GM21367 (cell line): ENCODE data around the gene HSPB3.
"Not testable (repeated sequence)": the region's sequence is repeated elsewhere in the genome, so short reads cannot be mapped to it uniquely, and the experiment has no call there.

Experiments used
- ATAC-seq: cut with Tn5 transposase; IDR thresholded peaks from one replicate; pipeline ENCODE4 v1.9.1; 2021; ENCODE audit not compliant: unreplicated experiment

The HSPB3 gene

GRCh38 chr5:54455413-54456157 lies at the start of gene HSPB3:
HSPB3 (plus strand) TSS chr5:54455699; CDS start chr5:54455790, 91 bp downstream.
- ATAC-seq = no peak

- no peak for ATAC-seq
Measured at GRCh38 chr5:54411176-54411575, 44.3 kb upstream of the HSPB3 start.

- no peak for ATAC-seq
Measured at GRCh38 chr5:54412913-54413312, 42.6 kb upstream of the HSPB3 start.

GRCh38 chr5:54415147-54415546 lies 40.4 kb upstream of the HSPB3 start:
- no peak for ATAC-seq

GRCh38 chr5:54415896-54416601 lies 39.5 kb upstream of the HSPB3 start:
- ATAC-seq = no peak

GRCh38 chr5:54419573-54420423 lies 35.7 kb upstream of the HSPB3 start:
- ATAC-seq = peak; percentile 60

- ATAC-seq = not testable (repeated sequence)
Measured at GRCh38 chr5:54420511-54420910, 35.0 kb upstream of the HSPB3 start.

GRCh38 chr5:54421976-54422375 lies 33.5 kb upstream of the HSPB3 start:
- ATAC-seq = no peak

GRCh38 chr5:54425258-54425657 lies 30.2 kb upstream of the HSPB3 start:
- ATAC-seq = no peak

- no peak for ATAC-seq
Measured at GRCh38 chr5:54426209-54426608, 29.3 kb upstream of the HSPB3 start.

- ATAC-seq = not testable (repeated sequence)
Measured at GRCh38 chr5:54434650-54435049, 20.8 kb upstream of the HSPB3 start.

- ATAC-seq = no peak
Measured at GRCh38 chr5:54438620-54439389, 16.7 kb upstream of the HSPB3 start.

GRCh38 chr5:54440456-54440893 lies 15.0 kb upstream of the HSPB3 start:
- ATAC-seq = peak; percentile 87

- no peak for ATAC-seq
Measured at GRCh38 chr5:54442271-54442670, 13.2 kb upstream of the HSPB3 start.

GRCh38 chr5:54443270-54443669 lies 12.2 kb upstream of the HSPB3 start:
- peak; percentile 48 for ATAC-seq

- ATAC-seq = no peak
Measured at GRCh38 chr5:54445691-54446378, 9.7 kb upstream of the HSPB3 start.

- ATAC-seq = no peak
Measured at GRCh38 chr5:54446379-54446732, 9.1 kb upstream of the HSPB3 start.

GRCh38 chr5:54449923-54450322 lies 5.6 kb upstream of the HSPB3 start:
- ATAC-seq = no peak

GRCh38 chr5:54450542-54450941 lies 5.0 kb upstream of the HSPB3 start:
- ATAC-seq = no peak

- no peak for ATAC-seq
Measured at GRCh38 chr5:54453046-54453445, 2.5 kb upstream of the HSPB3 start.
